ENCODE results near the gene PCID2.

DNA sequence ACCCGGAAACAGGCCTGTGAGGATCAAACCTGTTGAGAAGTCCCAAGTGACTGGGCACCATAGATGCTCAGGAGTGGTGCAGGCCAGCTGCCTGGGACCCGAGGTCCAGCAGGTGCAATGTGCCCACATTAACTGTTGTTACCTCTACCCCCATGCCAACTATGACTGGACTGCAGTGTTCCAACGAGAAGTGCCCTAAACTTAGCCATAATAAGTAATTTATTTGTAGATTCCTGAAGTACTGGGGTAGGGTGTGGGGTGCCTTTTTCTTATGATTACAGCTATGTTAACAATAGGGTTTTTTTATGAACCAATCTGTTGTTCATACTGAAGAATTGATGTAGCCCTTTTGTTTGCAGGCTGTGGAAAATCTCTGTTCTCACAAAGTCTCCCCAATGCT, 10.1 kb upstream of the PCID2 start:
- TF ChIP-seq, protein P1, sequence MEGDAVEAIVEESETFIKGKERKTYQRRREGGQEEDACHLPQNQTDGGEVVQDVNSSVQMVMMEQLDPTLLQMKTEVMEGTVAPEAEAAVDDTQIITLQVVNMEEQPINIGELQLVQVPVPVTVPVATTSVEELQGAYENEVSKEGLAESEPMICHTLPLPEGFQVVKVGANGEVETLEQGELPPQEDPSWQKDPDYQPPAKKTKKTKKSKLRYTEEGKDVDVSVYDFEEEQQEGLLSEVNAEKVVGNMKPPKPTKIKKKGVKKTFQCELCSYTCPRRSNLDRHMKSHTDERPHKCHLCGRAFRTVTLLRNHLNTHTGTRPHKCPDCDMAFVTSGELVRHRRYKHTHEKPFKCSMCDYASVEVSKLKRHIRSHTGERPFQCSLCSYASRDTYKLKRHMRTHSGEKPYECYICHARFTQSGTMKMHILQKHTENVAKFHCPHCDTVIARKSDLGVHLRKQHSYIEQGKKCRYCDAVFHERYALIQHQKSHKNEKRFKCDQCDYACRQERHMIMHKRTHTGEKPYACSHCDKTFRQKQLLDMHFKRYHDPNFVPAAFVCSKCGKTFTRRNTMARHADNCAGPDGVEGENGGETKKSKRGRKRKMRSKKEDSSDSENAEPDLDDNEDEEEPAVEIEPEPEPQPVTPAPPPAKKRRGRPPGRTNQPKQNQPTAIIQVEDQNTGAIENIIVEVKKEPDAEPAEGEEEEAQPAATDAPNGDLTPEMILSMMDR (IDR thresholded peaks at IDR 0.05; ENCODE audit: insufficient read depth, low read length, poor library complexity, severe bottlenecking): no peak
- no peak for TF ChIP-seq EZH2phosphoT487 (conservative IDR thresholded peaks at IDR 0.05; ENCODE audit: low read length)
